ENCODE results near the gene IPO4. TPM values are rescaled to one million over a fixed set of nuclear protein-coding genes. Genes with fewer than 3 reads are reported as not detected.

Gene IPO4
- total and polyA plus RNA-seq, 2 of the 13 experiments (the other 11 are each of a cell fraction or from before 2014, with no cell fraction given): 39.0 to 179 TPM

- TF ChIP-seq SP1 (IDR thresholded peaks at IDR 0.05) (no peak), SP1 (CRISPR knock-in tag; IDR thresholded peaks at IDR 0.05) (peak; percentile 88), TRAFD1 (CRISPR knock-in tag; IDR thresholded peaks at IDR 0.05; ENCODE audit: borderline replicate concordance) (peak; percentile 99), ZNF574 (CRISPR knock-in tag; IDR thresholded peaks at IDR 0.05) (peak; percentile 98), FOXM1 (CRISPR knock-in tag; IDR thresholded peaks at IDR 0.05) (peak; percentile 28), ZNF609 (CRISPR knock-in tag; IDR thresholded peaks at IDR 0.05; ENCODE audit: borderline replicate concordance) (peak; percentile 83), ZNF317 (CRISPR knock-in tag; IDR thresholded peaks at IDR 0.05) (peak; percentile 91), BCL6 (CRISPR knock-in tag; IDR thresholded peaks at IDR 0.05) (peak; percentile 80), RERE (CRISPR knock-in tag; IDR thresholded peaks at IDR 0.05; ENCODE audit: low read depth) (no peak; the same call in 1 of the 2 replicates), KAT2B (IDR thresholded peaks at IDR 0.05; ENCODE audit: borderline replicate concordance, low read depth, low read length) (no peak)
- TF ChIP-seq, protein P1, sequence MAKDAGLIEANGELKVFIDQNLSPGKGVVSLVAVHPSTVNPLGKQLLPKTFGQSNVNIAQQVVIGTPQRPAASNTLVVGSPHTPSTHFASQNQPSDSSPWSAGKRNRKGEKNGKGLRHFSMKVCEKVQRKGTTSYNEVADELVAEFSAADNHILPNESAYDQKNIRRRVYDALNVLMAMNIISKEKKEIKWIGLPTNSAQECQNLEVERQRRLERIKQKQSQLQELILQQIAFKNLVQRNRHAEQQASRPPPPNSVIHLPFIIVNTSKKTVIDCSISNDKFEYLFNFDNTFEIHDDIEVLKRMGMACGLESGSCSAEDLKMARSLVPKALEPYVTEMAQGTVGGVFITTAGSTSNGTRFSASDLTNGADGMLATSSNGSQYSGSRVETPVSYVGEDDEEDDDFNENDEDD (CRISPR knock-in tag; IDR thresholded peaks at IDR 0.05; ENCODE audit: borderline replicate concordance): peak; percentile 100
These were observed 6.8 kb upstream of the IPO4 start, which contains the start of gene TM9SF1 (continued) for GRCh38 chr14:24195186-24196070.

Data from HepG2 (cell line).